PC-3 (cell line): ENCODE measurements around the gene PRKCQ.

Source experiments
- CTCF ChIP-seq: fragments of 300-600 bp; sonication (generic); conservative IDR thresholded peaks from 2 replicates; pipeline ENCODE4 v1.5.1; 2017; ENCODE audit warnings: antibody characterized with exemption, low read depth, mild to moderate bottlenecking, low read length
- EZH2 ChIP-seq: fragments of 300-600 bp; sonication (generic); IDR thresholded peaks from one replicate; pipeline ENCODE4 v1.6.1; 2017; ENCODE audit warnings: antibody characterized with exemption, mild to moderate bottlenecking, low read length; ENCODE audit not compliant: unreplicated experiment
- EZH2phosphoT487 ChIP-seq: fragments of 300-600 bp; sonication (generic); IDR thresholded peaks from 2 replicates; pipeline ENCODE4 v1.6.1; 2018; ENCODE audit warnings: mild to moderate bottlenecking, antibody characterized with exemption, low read length, borderline replicate concordance

DNA sequence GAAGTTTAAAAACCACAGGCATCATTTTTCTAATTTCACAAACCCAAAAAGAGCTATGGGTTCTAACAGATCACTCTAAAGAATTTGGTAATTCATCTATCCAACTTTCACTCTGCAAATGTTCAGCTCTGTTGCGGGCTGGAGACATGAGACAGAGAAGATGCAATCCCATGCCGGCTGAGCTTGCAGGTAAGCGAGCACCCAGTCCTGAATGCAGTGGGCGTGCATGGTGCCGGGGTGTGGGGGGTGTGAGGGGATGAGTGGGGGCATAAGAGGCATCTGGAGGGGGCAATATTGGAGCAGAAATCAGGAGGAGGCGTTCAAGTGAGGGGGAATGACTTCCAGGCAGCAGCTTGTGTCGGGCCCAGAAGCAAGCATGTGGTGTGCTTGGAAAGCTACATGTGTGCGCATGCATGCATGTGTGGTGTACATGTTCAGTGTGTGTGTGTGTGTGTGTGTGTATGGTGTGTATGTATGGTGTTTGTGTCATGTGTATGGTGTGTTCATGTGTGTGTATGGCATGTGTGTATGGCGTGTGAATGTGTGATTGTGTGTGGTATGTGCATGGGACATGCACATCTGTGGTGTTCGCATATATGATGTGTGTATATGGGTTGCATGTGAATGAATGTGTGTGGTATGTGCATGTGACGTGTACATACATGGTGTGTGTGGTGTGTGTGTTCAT lies 172.9 kb downstream of the PRKCQ start:
- TF ChIP-seq EZH2 (no peak), CTCF (no peak), EZH2phosphoT487 (no peak)
